Fibroblast of skin of left biceps (primary cell): ENCODE data around the gene SLC25A12.
A peak's percentile ranks its signal among the peaks of the same experiment; 100 is the strongest.
"Not testable (repeated sequence)": the region's sequence is repeated elsewhere in the genome, so short reads cannot be mapped to it uniquely, and the experiment has no call there.

Experiments
- DNase-seq, 2 experiments: peaks; one replicate each; pipeline ENCODE4 v3.0.0-alpha.2; 2013; ENCODE audit warnings: low read depth in 2 of 2

Gene SLC25A12

GRCh38 chr2:171893824-171894611 is at the start of gene SLC25A12:
TSS of gene SLC25A12 (minus strand) at chr2:171894244. CDS start at chr2:171894214, 30 bp downstream.
- DNase-seq = peak; percentile 41 to 42

- DNase-seq = no peak
Measured at GRCh38 chr2:171941316-171941699, 47.3 kb upstream of the SLC25A12 start.

GRCh38 chr2:171939743-171940071 is 45.7 kb upstream of the SLC25A12 start:
- DNase-seq = no peak

GRCh38 chr2:171939058-171939742 is 45.2 kb upstream of the SLC25A12 start:
- no peak for DNase-seq

- no peak for DNase-seq
Measured at GRCh38 chr2:171930385-171930784, 36.3 kb upstream of the SLC25A12 start.

GRCh38 chr2:171924170-171924942 is 30.3 kb upstream of the SLC25A12 start:
- no peak for DNase-seq

- DNase-seq = peak in 1 of 2 experiments; percentile 6
Measured at GRCh38 chr2:171923206-171923605, 29.2 kb upstream of the SLC25A12 start.

GRCh38 chr2:171922230-171923022 is 28.4 kb upstream of the SLC25A12 start, which contains the start of gene HAT1:
TSS of gene HAT1 (plus strand) at chr2:171922461. CDS start at chr2:171922501, 40 bp downstream.
- peak; percentile 93 to 94 for DNase-seq

GRCh38 chr2:171921970-171922229 is 27.9 kb upstream of the SLC25A12 start:
- no peak for DNase-seq

- no peak for DNase-seq
Measured at GRCh38 chr2:171919453-171919852, 25.4 kb upstream of the SLC25A12 start.

GRCh38 chr2:171913517-171913916 is 19.5 kb upstream of the SLC25A12 start:
- DNase-seq = no peak

GRCh38 chr2:171910494-171910893 is 16.4 kb upstream of the SLC25A12 start:
- DNase-seq = no peak

- DNase-seq = no peak
Measured at GRCh38 chr2:171909266-171909665, 15.2 kb upstream of the SLC25A12 start.

GRCh38 chr2:171908235-171908634 is 14.2 kb upstream of the SLC25A12 start:
- DNase-seq = no peak

GRCh38 chr2:171902840-171903420 is 8.9 kb upstream of the SLC25A12 start:
- no peak for DNase-seq

- DNase-seq = not testable (repeated sequence)
Measured at GRCh38 chr2:171899623-171900282, 5.7 kb upstream of the SLC25A12 start.

- peak; percentile 12 to 31 for DNase-seq
Measured at GRCh38 chr2:171895786-171896185, 1.7 kb upstream of the SLC25A12 start.

- no peak for DNase-seq
Measured at GRCh38 chr2:171894612-171894947, 536 bp upstream of the SLC25A12 start.

- no peak for DNase-seq
Measured at GRCh38 chr2:171893196-171893823, 734 bp downstream of the SLC25A12 start.

- DNase-seq = no peak
Measured at GRCh38 chr2:171889808-171890207, 4.2 kb downstream of the SLC25A12 start.

- no peak for DNase-seq
Measured at GRCh38 chr2:171889333-171889732, 4.7 kb downstream of the SLC25A12 start.
